HUES6 (cell line): ENCODE data around the gene FBXO31.
"Not testable (repeated sequence)": the region's sequence is repeated elsewhere in the genome, so short reads cannot be mapped to it uniquely, and the experiment has no call there.

ENCODE experiments used
- H3K27ac ChIP-seq: 2 replicates; pipeline ENCODE4 v1.7.0; 2013; ENCODE audit warnings: low read depth, mild to moderate bottlenecking, low read length, inconsistent platforms
- H3K27me3 ChIP-seq: 2 replicates; pipeline ENCODE4 v1.6.1; 2013; ENCODE audit warnings: low read length; ENCODE audit not compliant: control insufficient read depth, insufficient read depth
- H3K36me3 ChIP-seq: 2 replicates; pipeline ENCODE4 v1.6.1; 2013; ENCODE audit warnings: low read length; ENCODE audit not compliant: control insufficient read depth, insufficient read depth
- H3K4me1 ChIP-seq: 2 replicates; pipeline ENCODE4 v1.6.1; 2013; ENCODE audit warnings: low read length; ENCODE audit not compliant: control insufficient read depth, insufficient read depth
- H3K4me3 ChIP-seq: 2 replicates; pipeline ENCODE4 v1.5.1; 2013; ENCODE audit warnings: low read depth, low read length
- H3K9ac ChIP-seq: one replicate; pipeline ENCODE4 v1.6.1; 2013; ENCODE audit warnings: mild to moderate bottlenecking, low read length
- H3K9me3 ChIP-seq: 2 replicates; pipeline ENCODE4 v1.6.1; 2013; ENCODE audit warnings: low read depth, low read length; ENCODE audit not compliant: control insufficient read depth, insufficient read depth

The FBXO31 gene

DNA sequence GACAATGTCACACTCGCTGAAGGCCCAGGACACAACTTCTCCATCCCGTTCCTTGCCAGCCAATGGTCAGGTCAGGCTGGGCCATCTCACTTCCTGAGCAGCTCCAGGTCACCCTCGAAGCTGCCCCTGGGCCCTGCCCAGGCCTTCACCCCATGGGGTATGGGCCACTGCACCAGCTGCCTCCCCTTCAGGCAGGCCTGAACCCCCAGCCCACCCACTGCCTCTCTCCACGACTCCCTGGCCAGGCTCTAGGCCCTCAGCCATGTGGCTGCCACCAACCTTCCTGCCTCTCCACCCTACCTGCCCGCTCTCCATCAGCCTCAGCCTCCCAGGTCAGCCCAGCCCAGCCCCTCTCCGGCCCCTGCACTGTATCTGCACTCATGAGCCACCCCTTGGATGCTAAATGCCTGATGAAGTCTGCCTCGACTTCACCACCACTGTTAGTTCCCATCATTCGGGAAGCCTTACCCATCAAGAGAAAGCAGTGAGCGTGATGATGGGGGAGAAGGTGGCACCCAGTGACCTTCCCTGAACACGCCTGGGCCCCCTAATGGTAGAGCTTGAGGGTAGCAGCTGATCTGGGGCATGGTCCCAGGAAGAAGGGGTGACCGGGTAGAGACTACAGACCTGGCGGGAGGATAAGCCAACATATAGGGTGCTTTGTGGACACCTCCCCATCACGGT, 35.5 kb downstream of the FBXO31 start:
- peaks cover 29% of the 10 kb centered on the region for H3K4me1 ChIP-seq
- H3K9ac ChIP-seq = no peak overlapping the region
- no peak overlapping the region for H3K27ac ChIP-seq
- H3K36me3 ChIP-seq = peaks cover 17% of the 10 kb centered on the region
- H3K4me3 ChIP-seq = no peak overlapping the region
- no peaks in the 10 kb centered on the region for H3K27me3 ChIP-seq
- H3K9me3 ChIP-seq = no peaks in the 10 kb centered on the region

GRCh38 chr16:87346517-87347060, 37.0 kb downstream of the FBXO31 start:
- Histone ChIP-seq H3K4me1 (peaks cover 34% of the 10 kb centered on the region), H3K27me3 (no peaks in the 10 kb centered on the region), H3K27ac (no peak overlapping the region; the same call in 1 of the 2 replicates), H3K9ac (no peak overlapping the region), H3K36me3 (peaks cover 32% of the 10 kb centered on the region), H3K4me3 (no peak overlapping the region), H3K9me3 (no peaks in the 10 kb centered on the region)

DNA sequence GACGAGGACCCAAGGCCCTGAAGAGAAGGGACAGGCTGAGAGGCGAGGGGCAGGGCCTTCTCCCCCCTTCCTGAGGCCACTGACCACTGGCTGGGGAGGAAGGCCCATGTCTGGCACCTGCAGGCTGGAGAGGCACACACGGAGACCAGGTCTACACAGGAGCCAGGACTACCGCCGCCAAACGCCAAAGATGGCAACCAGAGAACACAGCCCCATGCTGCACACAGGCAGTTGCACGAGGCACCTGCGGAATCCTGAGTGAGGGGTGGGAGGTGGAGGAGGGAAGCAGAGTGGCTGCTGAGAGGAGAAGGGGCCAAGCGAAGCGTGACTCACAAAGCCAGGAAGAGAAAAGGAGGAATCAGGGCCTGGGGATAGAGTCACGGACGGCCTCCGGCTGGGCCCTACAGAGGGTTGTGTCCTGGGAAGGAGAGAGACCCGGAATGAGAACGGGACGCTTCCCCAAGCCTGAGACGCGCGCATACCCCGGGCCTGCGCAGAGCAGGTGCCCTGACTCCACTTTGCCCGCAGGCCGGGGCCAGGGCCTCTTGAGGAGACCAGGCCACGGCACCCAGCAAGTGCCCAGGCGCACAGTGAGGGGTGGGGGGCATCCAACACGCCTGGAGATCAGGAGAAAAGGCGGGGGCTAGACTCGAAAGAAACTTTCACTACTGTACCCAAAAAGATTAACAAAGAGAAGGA, 37.7 kb downstream of the FBXO31 start:
- Histone ChIP-seq H3K4me1 (peaks cover 34% of the 10 kb centered on the region), H3K9me3 (no peaks in the 10 kb centered on the region), H3K36me3 (peaks cover 33% of the 10 kb centered on the region), H3K27ac (peak overlapping the region; percentile 79), H3K9ac (peak overlapping the region; percentile 57), H3K27me3 (no peaks in the 10 kb centered on the region), H3K4me3 (no peak overlapping the region)

- Histone ChIP-seq H3K9me3 (no peaks in the 10 kb centered on the region), H3K36me3 (peaks cover 36% of the 10 kb centered on the region), H3K9ac (peak overlapping the region; percentile 57), H3K4me1 (peaks cover 34% of the 10 kb centered on the region), H3K27me3 (no peaks in the 10 kb centered on the region), H3K27ac (peak overlapping the region; percentile 82), H3K4me3 (peak overlapping the region; percentile 36; the same call in 1 of the 2 replicates)
Measured at GRCh38 chr16:87344931-87345631, 38.5 kb downstream of the FBXO31 start.

DNA sequence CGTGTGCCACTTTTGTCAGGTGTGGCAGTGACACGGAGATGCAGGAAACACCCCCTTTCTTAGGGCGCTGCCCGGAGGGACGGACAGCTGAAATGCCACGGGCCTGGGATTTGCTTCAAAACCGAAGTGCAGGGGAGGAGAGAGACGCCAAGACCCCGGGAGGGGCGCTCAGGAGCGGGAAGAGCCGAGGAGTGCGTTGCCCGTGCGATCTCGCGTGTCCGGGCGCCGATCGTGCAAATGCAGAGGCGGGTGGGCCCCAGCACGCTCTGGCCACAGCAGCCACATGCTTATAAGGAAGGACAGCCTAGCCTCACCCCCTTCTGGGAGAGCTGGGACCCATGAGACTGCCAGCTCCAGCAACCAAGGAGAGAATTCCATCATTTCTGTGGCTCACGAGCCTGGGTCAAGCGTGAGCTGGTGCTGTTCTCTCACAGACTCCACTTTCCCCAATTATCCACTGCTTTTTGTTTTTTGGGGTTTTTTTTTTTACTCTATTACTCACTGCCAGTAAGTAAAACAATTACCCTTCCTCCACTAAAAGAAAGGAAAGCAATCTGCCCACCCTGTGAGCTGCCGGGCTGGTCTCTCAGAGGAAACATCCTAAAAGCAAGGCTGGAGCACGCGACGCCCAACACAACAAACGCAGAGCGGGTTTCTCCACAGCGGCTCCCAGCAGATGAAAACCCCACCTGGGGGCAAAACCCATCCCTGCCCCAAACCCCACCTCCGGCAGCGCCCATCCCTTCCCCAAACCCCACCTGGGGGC, 39.2 kb downstream of the FBXO31 start:
- Histone ChIP-seq H3K36me3 (peaks cover 40% of the 10 kb centered on the region), H3K4me1 (peaks cover 34% of the 10 kb centered on the region), H3K9me3 (no peaks in the 10 kb centered on the region), H3K27ac (peak overlapping the region; percentile 82; the same call in 1 of the 2 replicates), H3K9ac (no peak overlapping the region), H3K4me3 (no peak overlapping the region; the same call in 1 of the 2 replicates), H3K27me3 (no peaks in the 10 kb centered on the region)

- peaks cover 34% of the 10 kb centered on the region for H3K4me1 ChIP-seq
- peaks cover 47% of the 10 kb centered on the region for H3K36me3 ChIP-seq
- no peaks in the 10 kb centered on the region for H3K9me3 ChIP-seq
- H3K27ac ChIP-seq = no peak overlapping the region
- H3K9ac ChIP-seq = no peak overlapping the region
- H3K4me3 ChIP-seq = no peak overlapping the region
- no peaks in the 10 kb centered on the region for H3K27me3 ChIP-seq
Measured at GRCh38 chr16:87343753-87344050, 39.9 kb downstream of the FBXO31 start.

DNA sequence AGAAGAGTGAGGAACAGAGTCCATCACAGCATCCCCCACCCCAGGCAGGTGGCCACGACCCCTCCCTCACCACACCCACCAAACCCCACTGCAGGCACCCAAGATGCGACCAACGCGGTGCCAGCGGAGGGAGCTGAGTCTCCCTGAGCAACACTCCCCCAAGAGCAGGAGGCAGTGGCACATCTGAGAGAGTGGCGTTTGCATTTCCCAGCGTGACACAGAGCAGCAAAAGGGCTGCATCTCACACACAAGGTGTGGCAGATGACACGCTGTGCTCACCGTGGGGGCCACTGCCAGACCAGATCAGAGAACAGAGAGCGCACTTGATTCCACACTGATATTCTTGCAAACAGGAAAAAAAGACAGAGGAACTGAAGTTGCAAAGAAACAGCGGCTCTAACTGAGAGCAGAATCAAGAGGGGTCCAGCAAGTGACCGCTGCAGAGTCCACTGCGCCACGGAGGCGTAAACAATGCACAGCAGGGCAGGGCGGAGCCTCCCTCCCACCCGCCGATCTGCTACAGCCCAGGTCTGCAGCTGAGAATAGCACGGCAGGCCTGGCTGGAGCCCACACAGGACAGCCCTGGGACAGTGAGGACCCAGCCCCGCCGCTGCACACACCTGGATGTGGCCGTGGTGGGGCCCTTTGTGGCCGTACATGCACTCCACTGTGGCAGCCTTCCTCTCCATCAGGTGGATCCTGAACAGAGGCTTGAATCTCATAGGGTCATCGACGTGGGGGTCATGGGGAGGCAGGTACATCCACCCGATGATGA, 40.4 kb downstream of the FBXO31 start:
- peaks cover 50% of the 10 kb centered on the region for H3K36me3 ChIP-seq
- H3K27ac ChIP-seq = no peak overlapping the region
- peak overlapping the region; percentile 19 for H3K9ac ChIP-seq
- H3K27me3 ChIP-seq = no peaks in the 10 kb centered on the region
- H3K9me3 ChIP-seq = no peaks in the 10 kb centered on the region
- peaks cover 34% of the 10 kb centered on the region for H3K4me1 ChIP-seq
- H3K4me3 ChIP-seq = no peak overlapping the region

GRCh38 chr16:87342504-87342903, 41.1 kb downstream of the FBXO31 start:
- no peaks in the 10 kb centered on the region for H3K9me3 ChIP-seq
- peaks cover 54% of the 10 kb centered on the region for H3K36me3 ChIP-seq
- no peak overlapping the region for H3K27ac ChIP-seq
- H3K4me3 ChIP-seq = no peak overlapping the region
- H3K27me3 ChIP-seq = no peaks in the 10 kb centered on the region
- peaks cover 34% of the 10 kb centered on the region for H3K4me1 ChIP-seq
- H3K9ac ChIP-seq = no peak overlapping the region

GRCh38 chr16:87340198-87340597, 43.4 kb downstream of the FBXO31 start:
- H3K9ac ChIP-seq = no peak overlapping the region
- peaks cover 22% of the 10 kb centered on the region for H3K4me1 ChIP-seq
- H3K27ac ChIP-seq = no peak overlapping the region
- H3K36me3 ChIP-seq = peaks cover 56% of the 10 kb centered on the region
- no peak overlapping the region for H3K4me3 ChIP-seq
- H3K9me3 ChIP-seq = no peaks in the 10 kb centered on the region
- H3K27me3 ChIP-seq = no peaks in the 10 kb centered on the region

- H3K4me3 ChIP-seq, H3K27ac ChIP-seq, H3K9me3 ChIP-seq, H3K9ac ChIP-seq, H3K27me3 ChIP-seq: not testable (repeated sequence)
- peaks cover 19% of the 10 kb centered on the region; the same call in 1 of the 2 replicates for H3K4me1 ChIP-seq
- H3K36me3 ChIP-seq = peaks cover 61% of the 10 kb centered on the region
Measured at GRCh38 chr16:87339724-87340105, 43.9 kb downstream of the FBXO31 start.
